K562 (cell line): ENCODE data around the gene MPZL1. TPM values are rescaled to one million over a fixed set of nuclear protein-coding genes. Genes with fewer than 3 reads are reported as not detected.
A peak's percentile ranks its signal among the peaks of the same experiment; 100 is the strongest.

ENCODE experiments used
- CBFA2T2 ChIP-seq: fragments of 450-650 bp; conservative IDR thresholded peaks from 2 replicates; pipeline ENCODE4 v1.6.1; 2017; ENCODE audit warnings: mild to moderate bottlenecking
- CBFA2T3 ChIP-seq: fragments of 450-650 bp; IDR thresholded peaks from 2 replicates; pipeline ENCODE4 v1.6.1; 2017
- CBX2 ChIP-seq: fragments of 200-600 bp; sonication (generic); IDR thresholded peaks from one replicate; pipeline ENCODE4 v1.6.1; 2012; ENCODE audit warnings: mild to moderate bottlenecking, low read length, inconsistent platforms; ENCODE audit not compliant: insufficient read depth, poor library complexity, severe bottlenecking
- DACH1 ChIP-seq: fragments of 450-650 bp; IDR thresholded peaks from 2 replicates; pipeline ENCODE4 v1.6.1; 2018; ENCODE audit not compliant: partially characterized antibody
- DPF2 ChIP-seq: fragments of 450-650 bp; IDR thresholded peaks from 2 replicates; pipeline ENCODE4 v1.6.1; 2016
- FOXJ3 ChIP-seq: sonication (generic); formaldehyde crosslinking; IDR thresholded peaks from 2 replicates; pipeline ENCODE4 v1.4.0; 2020; ENCODE audit warnings: mild to moderate bottlenecking, missing genetic modification reagents
- HDAC1 ChIP-seq, 2 experiments: fragments of 450-650 bp; IDR thresholded peaks; 2 replicates each; pipeline ENCODE4 v1.6.1; 2016 to 2017; ENCODE audit warnings: inconsistent platforms in 1 of 2, mild to moderate bottlenecking in 1 of 2, moderate library complexity in 1 of 2
- KDM2B ChIP-seq: fragments of 250-450 bp; sonication (Bioruptor Pico); IDR thresholded peaks from 2 replicates; pipeline ENCODE4 v1.8.0; 2021; ENCODE audit warnings: mild to moderate bottlenecking, moderate library complexity
- NFE2 ChIP-seq: IDR thresholded peaks from 2 replicates; pipeline ENCODE4 v1.6.1; 2014; ENCODE audit warnings: antibody characterized with exemption, low read depth
- PML ChIP-seq: IDR thresholded peaks from 2 replicates; pipeline ENCODE4 v1.6.1; 2012; ENCODE audit warnings: low read length, inconsistent platforms
- RCOR1 ChIP-seq, 2 experiments: IDR thresholded peaks; 2 replicates each; pipeline ENCODE4 v1.6.1; 2012; ENCODE audit warnings: low read depth in 2 of 2, low read length in 2 of 2, borderline replicate concordance in 1 of 2, improper control_type of control experiment in 1 of 2
- SMARCE1 ChIP-seq: fragments of 450-650 bp; IDR thresholded peaks from 2 replicates; pipeline ENCODE4 v1.7.1; 2016; ENCODE audit warnings: mild to moderate bottlenecking
- ZNF23 ChIP-seq: fragments of 250-450 bp; sonication (Bioruptor Pico); IDR thresholded peaks from 2 replicates; pipeline ENCODE4 v1.4.0; 2020; ENCODE audit warnings: mild to moderate bottlenecking
- ZNF764 ChIP-seq: fragments of 250-450 bp; sonication (Bioruptor Pico); IDR thresholded peaks from 2 replicates; pipeline ENCODE4 v1.4.0; 2020; ENCODE audit warnings: low read depth, mild to moderate bottlenecking, moderate library complexity
- polyA plus RNA-seq, 8 experiments: library from polyadenylated mRNA; depleted of rRNA in 4 of 8; stranded (reverse) in 5 of 8; unstranded in 3 of 8; fragments of >200 nt; fragmentation: Nextera tagmentation in 2 of 8; fragmentation: Illumina TruSeq in 1 of 8; extraction: Ambion mirVana in 2 of 8; extraction: Trizol in 1 of 8; gene quantifications; 2 replicates each; pipeline versions ENCODE4 v1.2.1 to v1.2.3, GENCODE V29; 2011 to 2014; ENCODE audit warnings: inconsistent platforms in 1 of 8, missing spikeins in 1 of 8
- total RNA-seq, 7 experiments: library from RNA; depleted of rRNA in 6 of 7; stranded (reverse); fragments of >200 nt in 6 of 7; fragmentation: Illumina TruSeq in 2 of 7; extraction: Trizol in 2 of 7; gene quantifications; 2 replicates each; pipeline versions ENCODE4 v1.2.1 to v1.2.3, GENCODE V29; 2011 to 2021; ENCODE audit warnings: low replicate concordance in 1 of 7
- TF ChIP-seq, protein P1 (sequence below), 2 experiments: fragments of 200-800 bp in 1 of 2; sonication (Bioruptor generic) in 1 of 2; sonication (generic) in 1 of 2; formaldehyde crosslinking in 1 of 2; IDR thresholded peaks in 1 of 2; conservative IDR thresholded peaks in 1 of 2; 2 replicates each; pipeline versions ENCODE4 v1.5.0 to v1.6.1; 2016 to 2020; ENCODE audit warnings: missing compliant biosample characterization in 1 of 2, missing genetic modification characterization in 1 of 2, missing genetic modification reagents in 1 of 2
- TF ChIP-seq, protein P2 (sequence below): fragments of 450-650 bp; IDR thresholded peaks from 2 replicates; pipeline ENCODE4 v1.6.1; 2017; ENCODE audit warnings: mild to moderate bottlenecking, moderate library complexity
- TF ChIP-seq, protein P3 (sequence below), 2 experiments: fragments of 450-650 bp; IDR thresholded peaks; 2 replicates each; pipeline ENCODE4 v1.6.1; 2018; ENCODE audit warnings: mild to moderate bottlenecking in 2 of 2, low read depth in 1 of 2; ENCODE audit not compliant: partially characterized antibody in 2 of 2
- TF ChIP-seq, protein P4 (sequence below): fragments of 450-650 bp; formaldehyde crosslinking; IDR thresholded peaks from 2 replicates; pipeline ENCODE4 v1.4.0; 2022; ENCODE audit warnings: mild to moderate bottlenecking, moderate library complexity
- TF ChIP-seq, protein P5 (sequence below): fragments of 450-650 bp; IDR thresholded peaks from 2 replicates; pipeline ENCODE4 v1.6.1; 2016; ENCODE audit warnings: borderline replicate concordance

The MPZL1 gene
- total and polyA plus RNA-seq, 9 of the 15 experiments (the other 6 are each of a cell fraction or from before 2014, with no cell fraction given): 14.5 to 153 (median 66.5) TPM

DNA sequence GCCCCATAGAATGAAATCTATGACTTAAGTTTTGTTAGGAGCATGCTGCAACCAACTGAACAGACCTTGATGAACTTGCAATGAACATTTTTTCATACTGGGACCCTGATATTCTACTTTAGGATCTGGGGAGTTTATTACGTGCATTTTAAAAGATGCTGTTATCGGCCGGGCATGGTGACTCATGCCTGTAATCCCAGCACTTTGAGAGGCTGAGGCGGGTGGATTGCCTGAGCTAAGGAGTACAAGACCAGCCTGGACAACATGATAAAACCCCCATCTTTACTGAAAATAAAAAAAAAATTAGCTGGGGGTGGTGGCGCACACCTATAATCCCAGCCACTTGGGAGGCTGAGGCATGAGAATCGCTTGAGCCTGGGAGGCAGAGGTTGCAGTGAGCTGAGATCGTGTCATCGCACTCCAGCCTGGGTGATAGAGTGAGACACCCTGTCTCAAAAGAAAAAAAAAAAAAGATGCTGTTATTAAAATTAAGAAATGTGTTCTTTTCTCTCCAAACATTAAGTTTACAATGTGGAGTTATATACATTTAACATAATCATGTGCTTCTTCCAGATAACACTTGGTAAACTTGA, 7.1 kb downstream of the MPZL1 start (continued):
- no peak for TF ChIP-seq KDM2B (CRISPR knock-in tag)
- no peak for TF ChIP-seq ZNF23 (CRISPR knock-in tag)
- TF ChIP-seq ZNF764: no peak
- peak; percentile 49; the same call in 1 of the 2 replicates for TF ChIP-seq PML
- TF ChIP-seq, protein P1, sequence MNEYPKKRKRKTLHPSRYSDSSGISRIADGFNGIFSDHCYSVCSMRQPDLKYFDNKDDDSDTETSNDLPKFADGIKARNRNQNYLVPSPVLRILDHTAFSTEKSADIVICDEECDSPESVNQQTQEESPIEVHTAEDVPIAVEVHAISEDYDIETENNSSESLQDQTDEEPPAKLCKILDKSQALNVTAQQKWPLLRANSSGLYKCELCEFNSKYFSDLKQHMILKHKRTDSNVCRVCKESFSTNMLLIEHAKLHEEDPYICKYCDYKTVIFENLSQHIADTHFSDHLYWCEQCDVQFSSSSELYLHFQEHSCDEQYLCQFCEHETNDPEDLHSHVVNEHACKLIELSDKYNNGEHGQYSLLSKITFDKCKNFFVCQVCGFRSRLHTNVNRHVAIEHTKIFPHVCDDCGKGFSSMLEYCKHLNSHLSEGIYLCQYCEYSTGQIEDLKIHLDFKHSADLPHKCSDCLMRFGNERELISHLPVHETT (CRISPR knock-in tag; conservative IDR thresholded peaks at IDR 0.05 in 1 of 2, IDR thresholded peaks at IDR 0.05 in 1 of 2): no peak
- TF ChIP-seq, protein P2, sequence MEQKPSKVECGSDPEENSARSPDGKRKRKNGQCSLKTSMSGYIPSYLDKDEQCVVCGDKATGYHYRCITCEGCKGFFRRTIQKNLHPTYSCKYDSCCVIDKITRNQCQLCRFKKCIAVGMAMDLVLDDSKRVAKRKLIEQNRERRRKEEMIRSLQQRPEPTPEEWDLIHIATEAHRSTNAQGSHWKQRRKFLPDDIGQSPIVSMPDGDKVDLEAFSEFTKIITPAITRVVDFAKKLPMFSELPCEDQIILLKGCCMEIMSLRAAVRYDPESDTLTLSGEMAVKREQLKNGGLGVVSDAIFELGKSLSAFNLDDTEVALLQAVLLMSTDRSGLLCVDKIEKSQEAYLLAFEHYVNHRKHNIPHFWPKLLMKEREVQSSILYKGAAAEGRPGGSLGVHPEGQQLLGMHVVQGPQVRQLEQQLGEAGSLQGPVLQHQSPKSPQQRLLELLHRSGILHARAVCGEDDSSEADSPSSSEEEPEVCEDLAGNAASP: no peak
- TF ChIP-seq, protein P3, sequence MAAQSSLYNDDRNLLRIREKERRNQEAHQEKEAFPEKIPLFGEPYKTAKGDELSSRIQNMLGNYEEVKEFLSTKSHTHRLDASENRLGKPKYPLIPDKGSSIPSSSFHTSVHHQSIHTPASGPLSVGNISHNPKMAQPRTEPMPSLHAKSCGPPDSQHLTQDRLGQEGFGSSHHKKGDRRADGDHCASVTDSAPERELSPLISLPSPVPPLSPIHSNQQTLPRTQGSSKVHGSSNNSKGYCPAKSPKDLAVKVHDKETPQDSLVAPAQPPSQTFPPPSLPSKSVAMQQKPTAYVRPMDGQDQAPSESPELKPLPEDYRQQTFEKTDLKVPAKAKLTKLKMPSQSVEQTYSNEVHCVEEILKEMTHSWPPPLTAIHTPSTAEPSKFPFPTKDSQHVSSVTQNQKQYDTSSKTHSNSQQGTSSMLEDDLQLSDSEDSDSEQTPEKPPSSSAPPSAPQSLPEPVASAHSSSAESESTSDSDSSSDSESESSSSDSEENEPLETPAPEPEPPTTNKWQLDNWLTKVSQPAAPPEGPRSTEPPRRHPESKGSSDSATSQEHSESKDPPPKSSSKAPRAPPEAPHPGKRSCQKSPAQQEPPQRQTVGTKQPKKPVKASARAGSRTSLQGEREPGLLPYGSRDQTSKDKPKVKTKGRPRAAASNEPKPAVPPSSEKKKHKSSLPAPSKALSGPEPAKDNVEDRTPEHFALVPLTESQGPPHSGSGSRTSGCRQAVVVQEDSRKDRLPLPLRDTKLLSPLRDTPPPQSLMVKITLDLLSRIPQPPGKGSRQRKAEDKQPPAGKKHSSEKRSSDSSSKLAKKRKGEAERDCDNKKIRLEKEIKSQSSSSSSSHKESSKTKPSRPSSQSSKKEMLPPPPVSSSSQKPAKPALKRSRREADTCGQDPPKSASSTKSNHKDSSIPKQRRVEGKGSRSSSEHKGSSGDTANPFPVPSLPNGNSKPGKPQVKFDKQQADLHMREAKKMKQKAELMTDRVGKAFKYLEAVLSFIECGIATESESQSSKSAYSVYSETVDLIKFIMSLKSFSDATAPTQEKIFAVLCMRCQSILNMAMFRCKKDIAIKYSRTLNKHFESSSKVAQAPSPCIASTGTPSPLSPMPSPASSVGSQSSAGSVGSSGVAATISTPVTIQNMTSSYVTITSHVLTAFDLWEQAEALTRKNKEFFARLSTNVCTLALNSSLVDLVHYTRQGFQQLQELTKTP (IDR thresholded peaks at IDR 0.05; ENCODE audit: low read depth in 1 of 2, partially characterized antibody in 2 of 2): peak in 1 of 2 experiments; percentile 44
- peak; percentile 88 for TF ChIP-seq CBFA2T2
- TF ChIP-seq, protein P4, sequence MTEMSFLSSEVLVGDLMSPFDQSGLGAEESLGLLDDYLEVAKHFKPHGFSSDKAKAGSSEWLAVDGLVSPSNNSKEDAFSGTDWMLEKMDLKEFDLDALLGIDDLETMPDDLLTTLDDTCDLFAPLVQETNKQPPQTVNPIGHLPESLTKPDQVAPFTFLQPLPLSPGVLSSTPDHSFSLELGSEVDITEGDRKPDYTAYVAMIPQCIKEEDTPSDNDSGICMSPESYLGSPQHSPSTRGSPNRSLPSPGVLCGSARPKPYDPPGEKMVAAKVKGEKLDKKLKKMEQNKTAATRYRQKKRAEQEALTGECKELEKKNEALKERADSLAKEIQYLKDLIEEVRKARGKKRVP (CRISPR knock-in tag): no peak
- no peak for TF ChIP-seq FOXJ3 (CRISPR knock-in tag)
- TF ChIP-seq DPF2: peak; percentile 96
- TF ChIP-seq NFE2: peak; percentile 29; the same call in 1 of the 2 replicates
- peak in 1 of 2 experiments; percentile 73; a peak in 1 of 4 replicates for TF ChIP-seq RCOR1 (IDR thresholded peaks at IDR 0.05; ENCODE audit: borderline replicate concordance in 1 of 2, low read depth in 2 of 2, low read length in 2 of 2)
- no peak for TF ChIP-seq CBX2
- TF ChIP-seq, protein P5, sequence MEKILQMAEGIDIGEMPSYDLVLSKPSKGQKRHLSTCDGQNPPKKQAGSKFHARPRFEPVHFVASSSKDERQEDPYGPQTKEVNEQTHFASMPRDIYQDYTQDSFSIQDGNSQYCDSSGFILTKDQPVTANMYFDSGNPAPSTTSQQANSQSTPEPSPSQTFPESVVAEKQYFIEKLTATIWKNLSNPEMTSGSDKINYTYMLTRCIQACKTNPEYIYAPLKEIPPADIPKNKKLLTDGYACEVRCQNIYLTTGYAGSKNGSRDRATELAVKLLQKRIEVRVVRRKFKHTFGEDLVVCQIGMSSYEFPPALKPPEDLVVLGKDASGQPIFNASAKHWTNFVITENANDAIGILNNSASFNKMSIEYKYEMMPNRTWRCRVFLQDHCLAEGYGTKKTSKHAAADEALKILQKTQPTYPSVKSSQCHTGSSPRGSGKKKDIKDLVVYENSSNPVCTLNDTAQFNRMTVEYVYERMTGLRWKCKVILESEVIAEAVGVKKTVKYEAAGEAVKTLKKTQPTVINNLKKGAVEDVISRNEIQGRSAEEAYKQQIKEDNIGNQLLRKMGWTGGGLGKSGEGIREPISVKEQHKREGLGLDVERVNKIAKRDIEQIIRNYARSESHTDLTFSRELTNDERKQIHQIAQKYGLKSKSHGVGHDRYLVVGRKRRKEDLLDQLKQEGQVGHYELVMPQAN: no peak
- TF ChIP-seq DACH1: peak; percentile 54
- TF ChIP-seq CBFA2T3: peak; percentile 94
- peak in 1 of 2 experiments; percentile 47; a peak in 1 of 4 replicates for TF ChIP-seq HDAC1 (IDR thresholded peaks at IDR 0.05)
- peak; percentile 96 for TF ChIP-seq SMARCE1
